HEK293 (cell line): ENCODE measurements around the gene PMVK.

Source experiments
- BCL11A ChIP-seq: fragments of 450-650 bp; formaldehyde crosslinking; IDR thresholded peaks from 2 replicates; pipeline ENCODE4 v1.5.1; 2016; ENCODE audit warnings: low read depth, missing biosample characterization, missing genetic modification characterization
- BCL11B ChIP-seq: fragments of 450-650 bp; formaldehyde crosslinking; IDR thresholded peaks from 2 replicates; pipeline ENCODE4 v1.5.1; 2016; ENCODE audit warnings: low read depth, missing biosample characterization, missing genetic modification characterization
- EGR2 ChIP-seq: fragments of 450-650 bp; formaldehyde crosslinking; IDR thresholded peaks from 2 replicates; pipeline ENCODE4 v1.5.1; 2016; ENCODE audit warnings: low read depth, missing biosample characterization, missing genetic modification characterization
- KLF8 ChIP-seq: fragments of 450-650 bp; formaldehyde crosslinking; IDR thresholded peaks from 2 replicates; pipeline ENCODE4 v1.5.1; 2016; ENCODE audit warnings: missing biosample characterization, missing genetic modification characterization
- MEIS1 ChIP-seq: sonication (generic); formaldehyde crosslinking; IDR thresholded peaks from 2 replicates; pipeline ENCODE4 v1.8.1; 2022; ENCODE audit warnings: missing genetic modification reagents, mild to moderate bottlenecking, borderline replicate concordance
- PRDM10 ChIP-seq: fragments of 450-650 bp; formaldehyde crosslinking; IDR thresholded peaks from 2 replicates; pipeline ENCODE4 v1.5.1; 2016; ENCODE audit warnings: missing biosample characterization, missing genetic modification characterization
- PRDM4 ChIP-seq: fragments of 450-650 bp; formaldehyde crosslinking; IDR thresholded peaks from 2 replicates; pipeline ENCODE4 v1.5.1; 2017; ENCODE audit warnings: missing biosample characterization, missing genetic modification characterization
- SCRT2 ChIP-seq: fragments of 450-650 bp; formaldehyde crosslinking; IDR thresholded peaks from 2 replicates; pipeline ENCODE4 v1.5.1; 2016; ENCODE audit warnings: missing biosample characterization, missing genetic modification characterization
- SP2 ChIP-seq: fragments of 450-650 bp; formaldehyde crosslinking; IDR thresholded peaks from 2 replicates; pipeline ENCODE4 v1.5.1; 2016; ENCODE audit warnings: missing biosample characterization, missing genetic modification characterization
- TCF7L2 ChIP-seq: IDR thresholded peaks from 2 replicates; pipeline ENCODE4 v1.6.1; 2011; ENCODE audit warnings: low read depth, mild to moderate bottlenecking, inconsistent platforms, low read length, moderate library complexity, borderline replicate concordance
- ZBTB20 ChIP-seq: fragments of 450-650 bp; formaldehyde crosslinking; IDR thresholded peaks from 2 replicates; pipeline ENCODE4 v1.5.1; 2016; ENCODE audit warnings: missing biosample characterization, missing genetic modification characterization
- ZEB2 ChIP-seq: fragments of 450-650 bp; formaldehyde crosslinking; IDR thresholded peaks from 2 replicates; pipeline ENCODE4 v1.5.1; 2016; ENCODE audit warnings: missing biosample characterization, missing genetic modification characterization
- ZFP37 ChIP-seq: fragments of 450-650 bp; formaldehyde crosslinking; IDR thresholded peaks from 2 replicates; pipeline ENCODE4 v1.5.1; 2016; ENCODE audit warnings: missing biosample characterization, missing genetic modification characterization
- ZNF146 ChIP-seq: fragments of 450-650 bp; formaldehyde crosslinking; IDR thresholded peaks from 2 replicates; pipeline ENCODE4 v1.5.1; 2016; ENCODE audit warnings: missing biosample characterization, missing genetic modification characterization
- ZNF184 ChIP-seq: fragments of 450-650 bp; IDR thresholded peaks from 2 replicates; pipeline ENCODE4 v1.5.1; 2018; ENCODE audit warnings: missing biosample characterization, mild to moderate bottlenecking, missing genetic modification characterization
- ZNF324 ChIP-seq: fragments of 450-650 bp; formaldehyde crosslinking; IDR thresholded peaks from 2 replicates; pipeline ENCODE4 v1.5.1; 2016; ENCODE audit warnings: missing biosample characterization, missing genetic modification characterization
- ZNF335 ChIP-seq: fragments of 450-650 bp; formaldehyde crosslinking; conservative IDR thresholded peaks from 2 replicates; pipeline ENCODE4 v1.5.1; 2016; ENCODE audit warnings: missing biosample characterization, missing genetic modification characterization
- ZNF366 ChIP-seq: fragments of 450-650 bp; formaldehyde crosslinking; conservative IDR thresholded peaks from 2 replicates; pipeline ENCODE4 v1.5.1; 2016; ENCODE audit warnings: missing biosample characterization, missing genetic modification characterization
- ZNF423 ChIP-seq: fragments of 450-650 bp; formaldehyde crosslinking; IDR thresholded peaks from 2 replicates; pipeline ENCODE4 v1.5.1; 2016; ENCODE audit warnings: missing biosample characterization, missing genetic modification characterization
- ZNF473 ChIP-seq: fragments of 450-650 bp; formaldehyde crosslinking; IDR thresholded peaks from 2 replicates; pipeline ENCODE4 v1.5.1; 2017; ENCODE audit warnings: missing biosample characterization, missing genetic modification characterization
- ZNF544 ChIP-seq: fragments of 450-650 bp; formaldehyde crosslinking; IDR thresholded peaks from 2 replicates; pipeline ENCODE4 v1.5.0; 2017; ENCODE audit warnings: missing biosample characterization, missing genetic modification characterization
- ZNF548 ChIP-seq: fragments of 450-650 bp; formaldehyde crosslinking; IDR thresholded peaks from 2 replicates; pipeline ENCODE4 v1.5.1; 2016; ENCODE audit warnings: missing biosample characterization, missing genetic modification characterization
- ZNF600 ChIP-seq: fragments of 450-650 bp; formaldehyde crosslinking; IDR thresholded peaks from 2 replicates; pipeline ENCODE4 v1.5.1; 2016; ENCODE audit warnings: missing biosample characterization, missing genetic modification characterization
- ZNF623 ChIP-seq: fragments of 450-650 bp; formaldehyde crosslinking; IDR thresholded peaks from 2 replicates; pipeline ENCODE4 v1.5.1; 2016; ENCODE audit warnings: missing biosample characterization, missing genetic modification characterization
- ZNF701 ChIP-seq: fragments of 450-650 bp; formaldehyde crosslinking; IDR thresholded peaks from 2 replicates; pipeline ENCODE4 v1.5.1; 2016; ENCODE audit warnings: missing biosample characterization, missing genetic modification characterization
- ZNF76 ChIP-seq: fragments of 450-650 bp; formaldehyde crosslinking; IDR thresholded peaks from 2 replicates; pipeline ENCODE4; 2016; ENCODE audit warnings: low read depth, missing biosample characterization, missing genetic modification characterization, borderline replicate concordance
- ZNF843 ChIP-seq: fragments of 450-650 bp; formaldehyde crosslinking; IDR thresholded peaks from 2 replicates; pipeline ENCODE4 v1.5.1; 2016; ENCODE audit warnings: missing biosample characterization, missing genetic modification characterization
- ZSCAN23 ChIP-seq: fragments of 450-650 bp; formaldehyde crosslinking; IDR thresholded peaks from 2 replicates; pipeline ENCODE4 v1.5.1; 2016; ENCODE audit warnings: missing biosample characterization, missing genetic modification characterization
- ZSCAN30 ChIP-seq: fragments of 450-650 bp; IDR thresholded peaks from 2 replicates; pipeline ENCODE4 v1.5.1; 2018; ENCODE audit warnings: missing biosample characterization, mild to moderate bottlenecking, missing genetic modification characterization, moderate library complexity
- ZXDB ChIP-seq: fragments of 450-650 bp; formaldehyde crosslinking; IDR thresholded peaks from 2 replicates; pipeline ENCODE4 v1.5.1; 2016; ENCODE audit warnings: missing biosample characterization, missing genetic modification characterization
- TF ChIP-seq, protein P1 (sequence below): fragments of 450-650 bp; formaldehyde crosslinking; IDR thresholded peaks from 2 replicates; pipeline ENCODE4 v1.5.1; 2017; ENCODE audit warnings: missing biosample characterization, missing genetic modification characterization
- TF ChIP-seq, protein P2 (sequence below): fragments of 450-650 bp; formaldehyde crosslinking; optimal IDR thresholded peaks from 2 replicates; pipeline ENCODE3; 2016; ENCODE audit warnings: missing biosample characterization, mild to moderate bottlenecking, missing genetic modification characterization
- TF ChIP-seq, protein P3 (sequence below): fragments of 450-650 bp; formaldehyde crosslinking; IDR thresholded peaks from 2 replicates; pipeline ENCODE4 v1.5.1; 2016; ENCODE audit warnings: missing biosample characterization, missing genetic modification characterization

Gene PMVK

DNA sequence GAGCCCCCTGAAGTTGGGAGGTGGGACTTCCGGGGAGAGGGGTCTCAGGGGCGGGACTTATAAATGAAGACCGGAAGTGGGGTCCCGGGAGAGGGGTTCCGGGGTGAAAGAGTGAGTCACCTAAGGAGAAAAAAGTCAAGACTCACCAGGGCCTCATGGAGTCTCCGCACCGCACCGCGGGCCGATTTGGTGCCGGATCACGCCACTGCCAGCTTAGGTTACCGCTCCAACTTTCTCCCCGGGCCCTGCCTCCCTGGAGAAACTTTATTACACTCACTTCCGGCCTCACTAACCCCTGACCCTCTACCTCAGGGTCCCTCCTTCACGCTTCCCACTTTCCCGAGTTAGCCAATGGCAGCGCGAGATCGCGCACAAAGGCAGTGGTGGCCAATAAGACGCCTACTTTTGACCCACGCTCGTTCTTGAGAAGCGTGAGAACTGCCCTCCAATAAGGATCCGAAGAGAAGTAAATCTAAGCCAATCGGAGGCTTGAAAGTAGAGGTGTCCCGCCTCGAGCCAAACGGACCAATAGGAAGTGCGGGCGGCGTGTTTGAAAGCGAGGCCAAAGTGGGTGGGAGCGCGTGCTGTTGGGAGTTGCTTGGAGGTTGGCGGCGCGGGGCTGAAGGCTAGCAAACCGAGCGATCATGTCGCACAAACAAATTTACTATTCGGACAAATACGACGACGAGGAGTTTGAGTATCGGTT lies 37.7 kb upstream of the PMVK start, which contains the start of gene CKS1B (continued):
- peak; percentile 51; the same call in 1 of the 2 replicates for TF ChIP-seq PRDM4
- no peak for TF ChIP-seq ZFP37 (tag by site-specific recombination)
- peak; percentile 99 for TF ChIP-seq BCL11A (tag by site-specific recombination)
- TF ChIP-seq KLF8 (tag by site-specific recombination) = peak; percentile 11; the same call in 1 of the 2 replicates
- TF ChIP-seq ZNF623 = no peak
- peak; percentile 99 for TF ChIP-seq ZBTB20 (tag by site-specific recombination)
- TF ChIP-seq, protein P1, sequence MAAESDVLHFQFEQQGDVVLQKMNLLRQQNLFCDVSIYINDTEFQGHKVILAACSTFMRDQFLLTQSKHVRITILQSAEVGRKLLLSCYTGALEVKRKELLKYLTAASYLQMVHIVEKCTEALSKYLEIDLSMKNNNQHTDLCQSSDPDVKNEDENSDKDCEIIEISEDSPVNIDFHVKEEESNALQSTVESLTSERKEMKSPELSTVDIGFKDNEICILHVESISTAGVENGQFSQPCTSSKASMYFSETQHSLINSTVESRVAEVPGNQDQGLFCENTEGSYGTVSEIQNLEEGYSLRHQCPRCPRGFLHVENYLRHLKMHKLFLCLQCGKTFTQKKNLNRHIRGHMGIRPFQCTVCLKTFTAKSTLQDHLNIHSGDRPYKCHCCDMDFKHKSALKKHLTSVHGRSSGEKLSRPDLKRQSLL (tag by site-specific recombination) = 0 out of 2 replicates have a peak, but pooled peaks have one; percentile 9
- TF ChIP-seq ZNF548 (tag by site-specific recombination) = no peak
- 0 out of 2 replicates have a peak, but pooled peaks have one; percentile 40 for TF ChIP-seq ZNF184 (tag by site-specific recombination)
- peak; percentile 84 for TF ChIP-seq ZNF423 (tag by site-specific recombination)
- peak; percentile 11 for TF ChIP-seq ZNF76 (tag by site-specific recombination)
- peak; percentile 75; the same call in 1 of the 2 replicates for TF ChIP-seq ZNF600 (tag by site-specific recombination)
- TF ChIP-seq PRDM10 (tag by site-specific recombination) = peak; percentile 13; the same call in 1 of the 2 replicates
- TF ChIP-seq ZSCAN30 (tag by site-specific recombination) = no peak
- peak; percentile 83 for TF ChIP-seq ZXDB (tag by site-specific recombination)
- 0 out of 2 replicates have a peak, but pooled peaks have one; percentile 51 for TF ChIP-seq ZSCAN23 (tag by site-specific recombination)
- TF ChIP-seq, protein P2, sequence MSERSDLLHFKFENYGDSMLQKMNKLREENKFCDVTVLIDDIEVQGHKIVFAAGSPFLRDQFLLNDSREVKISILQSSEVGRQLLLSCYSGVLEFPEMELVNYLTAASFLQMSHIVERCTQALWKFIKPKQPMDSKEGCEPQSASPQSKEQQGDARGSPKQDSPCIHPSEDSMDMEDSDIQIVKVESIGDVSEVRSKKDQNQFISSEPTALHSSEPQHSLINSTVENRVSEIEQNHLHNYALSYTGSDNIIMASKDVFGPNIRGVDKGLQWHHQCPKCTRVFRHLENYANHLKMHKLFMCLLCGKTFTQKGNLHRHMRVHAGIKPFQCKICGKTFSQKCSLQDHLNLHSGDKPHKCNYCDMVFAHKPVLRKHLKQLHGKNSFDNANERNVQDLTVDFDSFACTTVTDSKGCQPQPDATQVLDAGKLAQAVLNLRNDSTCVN (tag by site-specific recombination) = peak; percentile 79
- TF ChIP-seq ZEB2 = 0 out of 2 replicates have a peak, but pooled peaks have one; percentile 6
- peak; percentile 98 for TF ChIP-seq TCF7L2
- TF ChIP-seq ZNF366 (tag by site-specific recombination) = peak; percentile 95
- TF ChIP-seq BCL11B (tag by site-specific recombination) = peak; percentile 99
- TF ChIP-seq ZNF146 (tag by site-specific recombination) = no peak
- no peak for TF ChIP-seq MEIS1
- no peak for TF ChIP-seq SCRT2 (tag by site-specific recombination)
- peak; percentile 92 for TF ChIP-seq ZNF335 (tag by site-specific recombination)
- TF ChIP-seq ZNF324 (tag by site-specific recombination) = peak; percentile 75
- TF ChIP-seq EGR2 (tag by site-specific recombination) = peak; percentile 87
- peak; percentile 96 for TF ChIP-seq SP2 (tag by site-specific recombination)
- peak; percentile 47; the same call in 1 of the 2 replicates for TF ChIP-seq ZNF843
- TF ChIP-seq, protein P3, sequence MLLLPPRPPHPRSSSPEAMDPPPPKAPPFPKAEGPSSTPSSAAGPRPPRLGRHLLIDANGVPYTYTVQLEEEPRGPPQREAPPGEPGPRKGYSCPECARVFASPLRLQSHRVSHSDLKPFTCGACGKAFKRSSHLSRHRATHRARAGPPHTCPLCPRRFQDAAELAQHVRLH = peak; percentile 99
- TF ChIP-seq ZNF701 (tag by site-specific recombination) = no peak
- no peak for TF ChIP-seq ZNF473 (tag by site-specific recombination)
- no peak for TF ChIP-seq ZNF544
